HG03442 (cell line): ENCODE data around the gene GSTT4.
"Not testable (repeated sequence)": the region's sequence is repeated elsewhere in the genome, so short reads cannot be mapped to it uniquely, and the experiment has no call there.

ENCODE experiments used
- ATAC-seq: cut with Tn5 transposase; IDR thresholded peaks from one replicate; pipeline ENCODE4 v1.9.1; 2021; ENCODE audit warnings: mild to moderate bottlenecking, moderate library complexity; ENCODE audit not compliant: unreplicated experiment

The GSTT4 gene

DNA sequence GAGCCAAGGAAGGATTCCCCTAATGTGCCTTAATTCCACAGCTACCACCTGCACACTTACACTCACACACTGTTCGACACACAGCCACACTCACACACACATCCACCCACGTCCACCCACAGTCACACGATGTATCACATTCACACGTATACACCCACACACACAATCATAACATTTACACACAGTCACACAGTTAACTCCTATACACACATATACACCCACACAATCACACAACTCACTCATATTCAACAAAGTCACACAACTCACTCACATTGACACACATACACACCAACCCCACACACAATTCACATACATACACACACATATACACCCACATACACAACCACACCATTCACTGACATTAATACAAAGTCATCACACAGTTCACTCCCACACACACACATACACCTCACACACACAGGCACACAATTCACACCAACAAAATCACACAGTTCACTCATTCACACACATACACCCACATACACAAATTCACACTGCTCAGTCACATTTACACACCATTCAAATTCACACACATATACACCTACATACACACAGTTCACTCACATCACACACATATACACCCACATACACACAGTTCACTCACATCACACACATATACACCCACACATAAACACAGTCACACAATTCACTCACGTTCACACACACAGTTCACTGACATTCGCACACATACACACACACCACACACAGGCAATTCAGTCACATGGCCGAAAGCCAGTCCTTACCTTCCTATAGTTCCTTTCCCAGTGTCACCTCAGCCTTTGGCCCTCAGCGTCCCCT lies 50.9 kb downstream of the GSTT4 start:
- ATAC-seq: not testable (repeated sequence)

DNA sequence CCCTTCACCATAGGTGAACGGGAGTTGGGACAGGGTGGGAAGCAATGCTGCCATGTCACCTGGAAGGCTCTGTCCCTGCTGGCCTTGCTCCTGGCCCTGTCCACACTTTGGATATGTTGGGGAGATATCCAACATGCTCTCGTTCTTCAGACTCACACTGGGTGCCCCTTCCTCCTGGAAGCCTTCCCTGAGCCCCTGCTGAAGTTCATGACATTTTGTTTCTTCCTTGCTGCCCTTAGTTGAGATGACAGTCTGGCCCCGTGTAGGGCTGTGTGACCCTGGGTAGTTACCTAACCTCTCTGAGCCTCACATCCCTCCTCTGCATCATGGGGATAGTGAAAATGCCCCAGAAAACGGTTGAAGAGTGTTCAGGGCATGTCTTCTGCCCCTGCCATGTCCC lies 51.8 kb downstream of the GSTT4 start:
- not testable (repeated sequence) for ATAC-seq

DNA sequence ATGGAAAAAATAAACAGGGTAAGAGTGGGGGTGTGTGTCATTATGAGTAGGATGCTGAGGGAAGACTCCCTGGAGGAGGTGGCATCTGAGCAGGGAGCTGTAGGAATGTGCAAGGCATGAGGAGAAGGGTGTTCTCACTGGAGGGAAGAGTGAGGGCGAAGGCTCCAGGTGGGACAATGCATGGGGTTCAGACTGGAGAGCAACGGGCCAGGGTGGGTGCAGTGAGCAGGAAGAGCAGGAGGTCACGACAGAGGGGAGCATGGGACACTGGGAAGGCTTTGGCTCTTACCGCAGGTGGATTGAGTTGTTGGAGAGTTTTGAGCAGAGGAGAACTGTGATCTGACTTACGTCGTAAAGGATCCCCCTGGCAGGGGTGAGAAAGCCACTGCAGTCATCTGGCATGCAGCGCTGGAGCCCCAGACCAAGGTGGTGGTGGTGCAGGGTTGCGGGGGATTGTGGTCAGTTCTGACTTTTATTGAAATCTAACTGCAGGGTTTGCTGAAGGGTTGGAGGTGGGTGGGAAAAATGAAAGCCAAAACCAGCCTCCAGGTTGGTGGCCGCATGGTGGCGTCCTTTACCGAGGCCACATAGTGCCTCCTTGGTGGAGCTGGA lies 52.4 kb downstream of the GSTT4 start:
- not testable (repeated sequence) for ATAC-seq

- ATAC-seq: not testable (repeated sequence)
Observed at GRCh38 chr22:23951383-23951782, 53.9 kb downstream of the GSTT4 start.

DNA sequence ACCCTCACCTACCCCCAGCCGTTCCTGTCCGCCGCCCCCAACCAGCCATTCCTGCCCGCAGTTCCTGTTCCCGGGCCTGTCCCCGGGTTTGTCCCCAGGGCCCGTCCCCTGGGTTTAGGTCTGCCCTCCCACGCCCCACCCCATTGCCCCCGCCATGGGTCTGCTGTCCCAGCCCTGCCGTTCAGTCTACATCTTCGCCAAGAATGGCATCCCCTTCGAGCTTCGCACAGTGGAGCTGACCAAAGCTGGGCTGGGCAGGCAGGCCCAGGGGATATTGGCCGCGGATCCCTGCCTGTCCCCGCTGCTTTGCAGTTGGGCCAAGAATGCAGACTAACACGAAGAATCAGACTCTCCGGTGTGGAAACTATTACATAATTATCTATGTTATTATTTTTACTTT lies 55.5 kb downstream of the GSTT4 start:
- ATAC-seq: not testable (repeated sequence)
